H9 (cell line): ENCODE data around the gene LRP2. TPM values are rescaled to one million over a fixed set of nuclear protein-coding genes. Genes with fewer than 3 reads are reported as not detected.

Experiments used
- DNase-seq: peaks from one replicate; pipeline ENCODE4 v3.0.0-alpha.2; 2017
- H2AFZ ChIP-seq: one replicate; pipeline ENCODE4 v1.6.1; 2013; ENCODE audit warnings: mild to moderate bottlenecking, low read length, control low read depth, moderate library complexity
- H2AK5ac ChIP-seq: 2 replicates; pipeline ENCODE4 v1.6.1; 2013; ENCODE audit warnings: low read length, control low read depth, mixed read lengths; ENCODE audit not compliant: insufficient read length
- H2BK120ac ChIP-seq: one replicate; pipeline ENCODE4 v1.6.1; 2013; ENCODE audit warnings: low read depth, mild to moderate bottlenecking, low read length, control low read depth, inconsistent platforms; ENCODE audit not compliant: poor library complexity, severe bottlenecking
- H2BK12ac ChIP-seq: 2 replicates; pipeline ENCODE4 v1.6.1; 2013; ENCODE audit warnings: low read length, control low read depth, mixed read lengths, low read depth; ENCODE audit not compliant: insufficient read length
- H2BK15ac ChIP-seq: 2 replicates; pipeline ENCODE4 v1.6.1; 2013; ENCODE audit warnings: low read depth, low read length, control low read depth
- H2BK20ac ChIP-seq: one replicate; pipeline ENCODE4 v1.6.1; 2013; ENCODE audit warnings: low read depth, mild to moderate bottlenecking, low read length, control low read depth, inconsistent platforms; ENCODE audit not compliant: poor library complexity, severe bottlenecking
- H2BK5ac ChIP-seq: 2 replicates; pipeline ENCODE4 v1.6.1; 2013; ENCODE audit warnings: low read length, control low read depth, mixed read lengths; ENCODE audit not compliant: insufficient read length
- H3K14ac ChIP-seq: 2 replicates; pipeline ENCODE4 v1.6.1; 2013; ENCODE audit warnings: low read length, control low read depth; ENCODE audit not compliant: insufficient read depth
- H3K18ac ChIP-seq: 2 replicates; pipeline ENCODE4 v1.6.1; 2013; ENCODE audit warnings: low read depth, mild to moderate bottlenecking, mixed read lengths, low read length, control low read depth; ENCODE audit not compliant: insufficient read length
- H3K23ac ChIP-seq: 2 replicates; pipeline ENCODE4 v1.6.1; 2013; ENCODE audit warnings: low read length, control low read depth, mixed read lengths, low read depth; ENCODE audit not compliant: insufficient read length
- H3K23me2 ChIP-seq: 2 replicates; pipeline ENCODE4 v1.6.1; 2013; ENCODE audit warnings: low read depth, mild to moderate bottlenecking, mixed read lengths, low read length, control low read depth; ENCODE audit not compliant: insufficient read length, poor library complexity, severe bottlenecking
- H3K27ac ChIP-seq: 2 replicates; pipeline ENCODE4 v1.5.1; 2013; ENCODE audit warnings: low read length, control low read depth, mixed read lengths, low read depth; ENCODE audit not compliant: insufficient read length
- H3K27me3 ChIP-seq: 2 replicates; pipeline ENCODE4 v1.6.1; 2013; ENCODE audit warnings: low read length, control low read depth, inconsistent platforms; ENCODE audit not compliant: insufficient read depth
- H3K4ac ChIP-seq: 2 replicates; pipeline ENCODE4 v1.6.1; 2013; ENCODE audit warnings: low read depth, mild to moderate bottlenecking, control low read depth, inconsistent platforms, low read length, moderate library complexity
- H3K4me1 ChIP-seq: 2 replicates; pipeline ENCODE4 v1.6.1; 2013; ENCODE audit warnings: low read length, control low read depth, inconsistent platforms; ENCODE audit not compliant: insufficient read depth
- H3K4me2 ChIP-seq: 2 replicates; pipeline ENCODE4 v1.6.1; 2013; ENCODE audit warnings: low read length, control low read depth, mixed read lengths; ENCODE audit not compliant: insufficient read length, insufficient read depth
- H3K56ac ChIP-seq: 2 replicates; pipeline ENCODE4 v1.6.1; 2013; ENCODE audit warnings: low read depth, mild to moderate bottlenecking, mixed read lengths, low read length, control low read depth; ENCODE audit not compliant: insufficient read length
- H3K79me1 ChIP-seq: 2 replicates; pipeline ENCODE4 v1.6.1; 2013; ENCODE audit warnings: low read depth, mild to moderate bottlenecking, moderate library complexity, low read length, control low read depth, inconsistent platforms; ENCODE audit not compliant: insufficient read depth, poor library complexity, severe bottlenecking
- H3K79me2 ChIP-seq: 2 replicates; pipeline ENCODE4 v1.6.1; 2013; ENCODE audit warnings: low read length, control low read depth, inconsistent platforms; ENCODE audit not compliant: insufficient read depth
- H3K9ac ChIP-seq: 2 replicates; pipeline ENCODE4 v1.6.1; 2013; ENCODE audit warnings: low read length, control low read depth, mixed read lengths; ENCODE audit not compliant: insufficient read length; ENCODE audit errors: extremely low read depth
- H3K9me3 ChIP-seq: one replicate; pipeline ENCODE4 v1.6.1; 2013; ENCODE audit warnings: low read depth, low read length, inconsistent platforms; ENCODE audit not compliant: control insufficient read depth
- H3T11ph ChIP-seq: one replicate; pipeline ENCODE4 v1.6.1; 2013; ENCODE audit warnings: mild to moderate bottlenecking, low read length, control low read depth, inconsistent platforms
- H4K20me1 ChIP-seq: one replicate; pipeline ENCODE4 v1.6.1; 2013; ENCODE audit not compliant: control insufficient read depth, insufficient read length, insufficient read depth
- H4K5ac ChIP-seq: 2 replicates; pipeline ENCODE4 v1.6.1; 2013; ENCODE audit warnings: low read depth, mild to moderate bottlenecking, mixed read lengths, low read length, control low read depth; ENCODE audit not compliant: insufficient read length
- H4K8ac ChIP-seq: replicated peaks from 2 replicates; pipeline ENCODE4 v1.6.1; 2013; ENCODE audit warnings: low read length, control low read depth, mixed read lengths, low read depth; ENCODE audit not compliant: insufficient read length
- H4K91ac ChIP-seq: 2 replicates; pipeline ENCODE4 v1.6.1; 2013; ENCODE audit warnings: low read depth, mild to moderate bottlenecking, moderate library complexity, mixed read lengths, low read length, control low read depth; ENCODE audit not compliant: insufficient read length
- H3K27ac Mint-ChIP-seq, 3 experiments: 2 replicates in 2 of 3; 3 replicates in 1 of 3; pipeline ENCODE4 v1.8.0; 2020 to 2021; ENCODE audit warnings: mixed read lengths in 3 of 3, mild to moderate bottlenecking in 1 of 3, moderate library complexity in 1 of 3
- H3K27me3 Mint-ChIP-seq: 2 replicates; pipeline ENCODE4 v1.8.0; 2021; ENCODE audit warnings: low read depth, mild to moderate bottlenecking, moderate library complexity, mixed read lengths
- H3K36me3 Mint-ChIP-seq, 3 experiments: 2 replicates in 2 of 3; 3 replicates in 1 of 3; pipeline ENCODE4 v1.8.0; 2020 to 2021; ENCODE audit warnings: low read depth in 3 of 3, mixed read lengths in 3 of 3; ENCODE audit not compliant: insufficient read depth in 1 of 3
- H3K4me1 Mint-ChIP-seq, 2 experiments: 2 replicates each; pipeline ENCODE4 v1.8.0; 2020; ENCODE audit warnings: mixed read lengths in 2 of 2
- H3K4me3 Mint-ChIP-seq, 2 experiments: 2 replicates in 1 of 2; 3 replicates in 1 of 2; pipeline ENCODE4 v1.8.0; 2020 to 2021; ENCODE audit warnings: mild to moderate bottlenecking in 2 of 2, mixed read lengths in 2 of 2, moderate library complexity in 1 of 2
- H3K9me3 Mint-ChIP-seq, 2 experiments: 2 replicates in 1 of 2; 3 replicates in 1 of 2; pipeline ENCODE4 v1.8.0; 2020; ENCODE audit warnings: mild to moderate bottlenecking in 2 of 2, mixed read lengths in 2 of 2, moderate library complexity in 1 of 2
- CTCF ChIP-seq: fragments of 200-600 bp; sonication (generic); conservative IDR thresholded peaks from 3 replicates; pipeline ENCODE4 v1.8.0; 2021; ENCODE audit warnings: antibody characterized with exemption, mild to moderate bottlenecking
- WGBS: extraction: QIAGEN DNeasy Blood & Tissue Kit; methylation state at CpG from one replicate; pipeline ENCODE4 v1.1.7; 2013; ENCODE audit warnings: missing lambda C conversion rate, low lambda C conversion rate, mixed read lengths; ENCODE audit not compliant: insufficient read length; ENCODE audit errors: extremely low coverage; 5-methylcytosine and 5-hydroxymethylcytosine counted together
- total RNA-seq: library from RNA; stranded (reverse); gene quantifications from 2 replicates; pipeline ENCODE4 v1.2.1, GENCODE V29; 2021

LRP2 gene
- total RNA-seq, 1 experiment from 2014 or later: 1.4 TPM

- no CpG with 5 or more reads among the region's 11 CpGs for WGBS
- no peak overlapping the region for H2BK5ac ChIP-seq
- no peaks in the 10 kb centered on the region for H3K23me2 ChIP-seq
- no peak overlapping the region for H4K5ac ChIP-seq
- TF ChIP-seq CTCF: no peak
- no peak overlapping the region for H4K8ac ChIP-seq
- H3K27ac Mint-ChIP-seq: no peak overlapping the region
- H3K4me3 Mint-ChIP-seq: no peak overlapping the region
- no peaks in the 10 kb centered on the region for H3K4me1 ChIP-seq
- H2BK120ac ChIP-seq: no peak overlapping the region
- H3K4ac ChIP-seq: no peak overlapping the region
- H3K36me3 Mint-ChIP-seq: no peaks in the 10 kb centered on the region
- H4K20me1 ChIP-seq: no peaks in the 10 kb centered on the region
- no peak overlapping the region for H2BK20ac ChIP-seq
- H3K9me3 Mint-ChIP-seq: no peaks in the 10 kb centered on the region
- no peak overlapping the region for H3K18ac ChIP-seq
- no peak overlapping the region for H2AFZ ChIP-seq
- no peaks in the 10 kb centered on the region for H3K27me3 ChIP-seq
- no peak overlapping the region for H4K91ac ChIP-seq
- H3T11ph ChIP-seq: no peak overlapping the region
- H3K9ac ChIP-seq: no peak overlapping the region
- no peak overlapping the region for H3K27ac ChIP-seq
- no peak overlapping the region for H3K4me2 ChIP-seq
- no peaks in the 10 kb centered on the region for H3K79me1 ChIP-seq
- DNase-seq: no peak
- H2AK5ac ChIP-seq: no peak overlapping the region
- H2BK12ac ChIP-seq: no peak overlapping the region
- H2BK15ac ChIP-seq: no peak overlapping the region
- peaks cover 3 to 6% of the 10 kb centered on the region in 2 experiments; a peak in 3 of 4 replicates for H3K4me1 Mint-ChIP-seq
- H3K9me3 ChIP-seq: no peaks in the 10 kb centered on the region
- peaks cover 2% of the 10 kb centered on the region; the same call in 1 of the 2 replicates for H3K27me3 Mint-ChIP-seq
- H3K79me2 ChIP-seq: no peaks in the 10 kb centered on the region
- no peak overlapping the region for H3K14ac ChIP-seq
- H3K56ac ChIP-seq: no peak overlapping the region
- H3K23ac ChIP-seq: no peak overlapping the region
Measured at GRCh38 chr2:169232551-169233154, 129.7 kb downstream of the LRP2 start.
